ENCODE data around the gene SLC6A9. TPM values are rescaled to one million over a fixed set of nuclear protein-coding genes. Genes with fewer than 3 reads are reported as not detected.

SLC6A9 gene
- total RNA-seq, 5 donors from 2014 or later (not counting 1 experiment from before 2014, with no cell fraction given), result 1.4 to 8.2 (median 6.3) TPM; not detected in 1

DNA sequence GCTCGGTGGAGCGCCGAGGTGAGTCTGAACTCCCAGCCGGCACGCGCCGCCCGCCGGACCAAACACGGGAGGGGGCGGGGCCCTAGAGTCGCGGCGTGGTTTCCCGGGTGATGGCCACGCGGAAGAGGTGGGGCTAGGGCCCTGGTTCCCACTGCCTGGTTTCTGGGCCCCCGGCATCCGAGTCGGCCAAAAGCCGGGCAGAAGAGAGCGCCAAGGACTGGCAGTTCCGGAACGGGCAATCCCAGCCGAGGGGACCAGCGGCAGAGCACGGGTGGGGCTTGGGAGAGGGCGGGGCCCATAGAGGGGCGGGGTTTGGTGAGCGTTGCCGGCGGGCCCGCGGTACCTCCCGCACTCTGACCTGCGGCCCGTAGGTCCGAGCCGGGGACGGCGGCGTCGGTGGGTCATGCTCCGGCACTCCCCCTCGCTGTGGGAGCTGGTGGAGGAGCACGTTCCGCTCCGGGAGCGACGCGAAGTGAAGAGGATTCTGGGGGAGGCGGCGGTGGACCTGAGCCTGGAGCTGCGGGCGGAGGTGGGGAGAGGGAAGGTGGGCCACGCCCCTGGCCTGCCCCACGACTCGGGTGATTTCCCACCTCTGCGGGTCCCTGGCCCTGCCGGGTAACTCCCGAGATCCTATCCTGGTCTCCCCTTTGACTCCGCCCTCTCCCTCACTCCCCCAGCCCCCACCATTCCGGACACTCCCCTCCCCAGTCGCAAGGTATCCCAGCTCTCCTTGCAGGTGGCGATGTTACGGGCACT lies 39.6 kb downstream of the SLC6A9 start, which contains the start of gene CCDC24:
Gene CCDC24 (plus strand): TSS at position 124 of the 756 bp plus-strand sequence. CDS start 280 bp downstream, at position 404.
- Mint-ChIP-seq H3K4me3 (peak within 1 kb of the TSS; percentile 90 to 94 (median 92)), H3K4me1 (peaks cover 12 to 16% (median 12%) of the 10 kb centered on the region in 3 donors), H3K9me3 (no peaks in the 10 kb centered on the region), H3K27me3 (no peaks in the 10 kb centered on the region), H3K27ac (peak within 1 kb of the TSS; percentile 79 to 82), H3K36me3 (no peaks in the 10 kb centered on the region)
- ATAC-seq (replicated peaks in 1 of 4) (peak; percentile 85 to 88 (median 86)), DNase-seq (peak; percentile 36 to 79 (median 64))
- under 1% methylated on average over 55 of the region's 66 CpGs for WGBS (ENCODE audit: insufficient coverage)
- H3K4me1 ChIP-seq (ENCODE audit: control insufficient read depth in 1 of 2, extremely low read depth in 1 of 2, insufficient read depth in 2 of 2, low read length in 2 of 2), result peaks cover 2 to 20% of the 10 kb centered on the region in 2 experiments
- H3K9me3 ChIP-seq, result no peaks in the 10 kb centered on the region
- CTCF ChIA-PET, result interaction anchor here (0.6 kb wide), 2 partner anchors 42 to 45 kb away, joined by 4 read pairs; no protein-coding TSS in a partner anchor
- H3K27ac ChIP-seq (ENCODE audit: low read length), result peak within 1 kb of the TSS; percentile 1
- H3K27me3 ChIP-seq (replicated peaks in 1 of 2; ENCODE audit: control insufficient read depth in 2 of 2, extremely low read depth in 1 of 2, insufficient read depth in 2 of 2, low read length in 1 of 2), result no peaks in the 10 kb centered on the region
- H3K36me3 ChIP-seq (ENCODE audit: control insufficient read depth in 2 of 2, extremely low read depth in 1 of 2, insufficient read depth in 1 of 2, low read length in 1 of 2), result no peaks in the 10 kb centered on the region
- H3K4me3 ChIP-seq (ENCODE audit: control insufficient read depth in 1 of 2, extremely low read depth in 1 of 2, low read length in 1 of 2), result peak within 1 kb of the TSS; percentile 72 to 73
- POLR2A ChIA-PET, result interaction anchor here in 1 of 2 donors (0.6 kb wide), 1 partner anchor 55 kb away, joined by 7 read pairs; no protein-coding TSS in a partner anchor

DNA sequence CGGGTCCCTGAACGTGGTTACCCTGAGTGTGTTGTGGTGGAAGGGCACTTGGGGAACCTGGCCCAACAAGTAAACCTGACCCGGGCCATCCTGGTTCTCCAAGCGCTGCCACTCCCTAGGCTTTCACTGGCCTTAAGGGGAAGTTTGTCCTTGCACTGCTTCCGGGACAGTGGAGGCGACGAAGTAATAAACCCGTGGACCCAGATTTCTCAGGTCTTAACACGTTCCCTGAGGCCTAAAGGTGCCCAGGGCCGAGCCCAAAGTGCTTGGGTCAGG lies 40.1 kb downstream of the SLC6A9 start:
- peak overlapping the region; percentile 90 to 94 (median 92) for H3K4me3 Mint-ChIP-seq
- Histone ChIP-seq H3K36me3 (ENCODE audit: control insufficient read depth in 2 of 2, extremely low read depth in 1 of 2, insufficient read depth in 1 of 2, low read length in 1 of 2) (no peaks in the 10 kb centered on the region), H3K9me3 (no peaks in the 10 kb centered on the region), H3K27ac (ENCODE audit: low read length) (peak overlapping the region; percentile 1), H3K4me3 (ENCODE audit: control insufficient read depth in 1 of 2, extremely low read depth in 1 of 2, low read length in 1 of 2) (peak overlapping the region; percentile 72 to 73), H3K4me1 (ENCODE audit: control insufficient read depth in 1 of 2, extremely low read depth in 1 of 2, insufficient read depth in 2 of 2, low read length in 2 of 2) (peaks cover 2 to 20% of the 10 kb centered on the region in 2 experiments), H3K27me3 (replicated peaks in 1 of 2; ENCODE audit: control insufficient read depth in 2 of 2, extremely low read depth in 1 of 2, insufficient read depth in 2 of 2, low read length in 1 of 2) (no peaks in the 10 kb centered on the region)
- ChIA-PET POLR2A (no interaction called here), CTCF (no interaction called here)
- H3K9me3 Mint-ChIP-seq, result no peaks in the 10 kb centered on the region
- ATAC-seq (replicated peaks in 1 of 4) (no peak), DNase-seq (no peak)
- WGBS (ENCODE audit: insufficient coverage), result 5% methylated on average over 8 of the region's 10 CpGs
- no peak overlapping the region for H3K27ac Mint-ChIP-seq
- peaks cover 12 to 16% (median 12%) of the 10 kb centered on the region in 3 donors for H3K4me1 Mint-ChIP-seq
- no peaks in the 10 kb centered on the region for H3K27me3 Mint-ChIP-seq
- no peaks in the 10 kb centered on the region for H3K36me3 Mint-ChIP-seq

DNA sequence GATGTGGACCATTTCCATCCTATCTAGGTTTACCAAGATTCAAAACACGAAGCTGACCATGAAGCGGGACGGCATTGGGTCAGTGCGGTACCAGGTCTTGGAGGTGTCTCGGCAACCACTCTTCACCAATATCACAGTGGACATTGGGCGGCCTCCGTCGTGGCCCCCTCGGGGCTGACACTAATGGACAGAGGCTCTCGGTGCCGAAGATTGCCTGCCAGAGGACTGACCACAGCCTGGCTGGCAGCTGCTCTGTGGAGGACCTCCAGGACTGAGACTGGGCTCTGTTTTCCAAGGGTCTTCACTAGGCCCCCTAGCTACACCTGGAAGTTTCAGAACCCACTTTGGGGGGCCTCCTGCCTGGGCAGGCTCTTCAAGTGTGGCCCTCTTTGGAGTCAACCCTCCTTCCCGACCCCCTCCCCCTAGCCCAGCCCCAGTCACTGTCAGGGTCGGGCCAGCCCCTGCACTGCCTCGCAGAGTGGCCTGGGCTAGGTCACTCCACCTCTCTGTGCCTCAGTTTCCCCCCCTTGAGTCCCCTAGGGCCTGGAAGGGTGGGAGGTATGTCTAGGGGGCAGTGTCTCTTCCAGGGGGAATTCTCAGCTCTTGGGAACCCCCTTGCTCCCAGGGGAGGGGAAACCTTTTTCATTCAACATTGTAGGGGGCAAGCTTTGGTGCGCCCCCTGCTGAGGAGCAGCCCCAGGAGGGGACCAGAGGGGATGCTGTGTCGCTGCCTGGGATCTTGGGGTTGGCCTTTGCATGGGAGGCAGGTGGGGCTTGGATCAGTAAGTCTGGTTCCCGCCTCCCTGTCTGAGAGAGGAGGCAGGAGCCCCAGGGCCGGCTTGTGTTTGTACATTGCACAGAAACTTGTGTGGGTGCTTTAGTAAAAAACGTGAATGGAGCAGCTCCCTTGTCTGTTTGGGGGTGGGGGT lies 40.7 kb downstream of the SLC6A9 start:
- peak overlapping the region; percentile 72 to 73 for H3K4me3 ChIP-seq (ENCODE audit: control insufficient read depth in 1 of 2, extremely low read depth in 1 of 2, low read length in 1 of 2)
- Mint-ChIP-seq H3K36me3 (no peaks in the 10 kb centered on the region), H3K4me3 (peak overlapping the region; percentile 90 to 94 (median 92)), H3K27ac (no peak overlapping the region), H3K4me1 (peaks cover 12 to 16% (median 12%) of the 10 kb centered on the region in 3 donors), H3K27me3 (no peaks in the 10 kb centered on the region), H3K9me3 (no peaks in the 10 kb centered on the region)
- ATAC-seq (replicated peaks in 1 of 4) (no peak), DNase-seq (no peak)
- H3K27me3 ChIP-seq (replicated peaks in 1 of 2; ENCODE audit: control insufficient read depth in 2 of 2, extremely low read depth in 1 of 2, insufficient read depth in 2 of 2, low read length in 1 of 2), result no peaks in the 10 kb centered on the region
- CTCF ChIA-PET, result no interaction called here
- peaks cover 2 to 20% of the 10 kb centered on the region in 2 experiments for H3K4me1 ChIP-seq (ENCODE audit: control insufficient read depth in 1 of 2, extremely low read depth in 1 of 2, insufficient read depth in 2 of 2, low read length in 2 of 2)
- no peaks in the 10 kb centered on the region for H3K36me3 ChIP-seq (ENCODE audit: control insufficient read depth in 2 of 2, extremely low read depth in 1 of 2, insufficient read depth in 1 of 2, low read length in 1 of 2)
- WGBS (ENCODE audit: insufficient coverage), result 78% methylated on average over 15 of the region's 19 CpGs
- no peaks in the 10 kb centered on the region for H3K9me3 ChIP-seq
- POLR2A ChIA-PET, result interaction anchor here in 1 of 2 donors (0.5 kb wide), 1 partner anchor 314 kb away, joined by 4 read pairs; no protein-coding TSS in a partner anchor
- H3K27ac ChIP-seq (ENCODE audit: low read length), result no peak overlapping the region

DNA sequence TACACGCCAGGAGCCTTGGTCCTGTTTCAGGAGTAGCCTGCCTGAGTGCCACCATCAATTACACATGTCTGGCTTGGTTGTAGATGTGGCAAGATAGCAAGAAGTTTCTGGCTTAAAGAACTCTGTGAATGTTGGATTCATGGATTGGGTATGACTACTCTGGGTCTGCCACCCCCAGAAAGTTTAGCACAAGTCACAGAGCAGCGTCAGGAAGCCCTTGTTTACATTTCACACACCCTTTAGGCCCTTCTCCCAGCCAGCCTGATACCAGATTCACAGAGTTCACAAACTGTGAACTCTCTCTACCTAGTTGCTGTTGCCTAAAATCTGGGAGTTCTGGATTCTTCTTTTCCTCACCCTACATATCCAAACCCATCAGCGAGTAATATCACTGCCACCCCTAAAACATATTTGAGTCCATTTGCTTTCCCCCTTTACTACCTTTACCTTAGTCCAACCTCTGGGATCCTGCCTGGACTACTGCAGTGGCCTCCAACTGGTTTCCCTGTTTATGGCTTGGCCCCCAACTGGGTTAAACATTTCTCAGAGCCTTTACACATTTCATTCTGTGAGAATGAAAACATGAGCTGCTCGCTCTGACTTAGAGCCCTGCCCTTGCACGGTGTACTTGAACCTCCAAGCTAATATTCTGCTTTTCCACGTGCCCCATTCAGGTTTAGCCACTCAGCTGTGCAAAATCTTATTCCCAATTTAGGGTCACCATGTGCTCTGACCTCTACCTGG lies 43.9 kb downstream of the SLC6A9 start:
- no peaks in the 10 kb centered on the region for H3K9me3 ChIP-seq
- no peak overlapping the region for H3K4me3 Mint-ChIP-seq
- H3K4me3 ChIP-seq (ENCODE audit: control insufficient read depth in 1 of 2, extremely low read depth in 1 of 2, low read length in 1 of 2), result no peak overlapping the region
- no peaks in the 10 kb centered on the region for H3K36me3 ChIP-seq (ENCODE audit: control insufficient read depth in 2 of 2, extremely low read depth in 1 of 2, insufficient read depth in 1 of 2, low read length in 1 of 2)
- H3K27me3 ChIP-seq (replicated peaks in 1 of 2; ENCODE audit: control insufficient read depth in 2 of 2, extremely low read depth in 1 of 2, insufficient read depth in 2 of 2, low read length in 1 of 2), result no peaks in the 10 kb centered on the region
- H3K9me3 Mint-ChIP-seq, result no peaks in the 10 kb centered on the region
- DNase-seq (no peak), ATAC-seq (replicated peaks in 1 of 4) (no peak)
- H3K4me1 Mint-ChIP-seq, result peaks cover 6 to 10% (median 7%) of the 10 kb centered on the region in 3 donors
- H3K27me3 Mint-ChIP-seq, result no peaks in the 10 kb centered on the region
- peaks cover 2 to 15% of the 10 kb centered on the region in 2 experiments for H3K4me1 ChIP-seq (ENCODE audit: control insufficient read depth in 1 of 2, extremely low read depth in 1 of 2, insufficient read depth in 2 of 2, low read length in 2 of 2)
- CTCF ChIA-PET, result interaction anchor here in 1 of 2 donors (0.6 kb wide), 1 partner anchor 53 kb away, joined by 7 read pairs; no protein-coding TSS in a partner anchor
- WGBS (ENCODE audit: insufficient coverage), result 91% methylated on average over 6 of the region's 6 CpGs
- POLR2A ChIA-PET, result no interaction called here
- no peaks in the 10 kb centered on the region for H3K36me3 Mint-ChIP-seq
- H3K27ac Mint-ChIP-seq, result no peak overlapping the region
- H3K27ac ChIP-seq (ENCODE audit: low read length), result no peak overlapping the region

DNA sequence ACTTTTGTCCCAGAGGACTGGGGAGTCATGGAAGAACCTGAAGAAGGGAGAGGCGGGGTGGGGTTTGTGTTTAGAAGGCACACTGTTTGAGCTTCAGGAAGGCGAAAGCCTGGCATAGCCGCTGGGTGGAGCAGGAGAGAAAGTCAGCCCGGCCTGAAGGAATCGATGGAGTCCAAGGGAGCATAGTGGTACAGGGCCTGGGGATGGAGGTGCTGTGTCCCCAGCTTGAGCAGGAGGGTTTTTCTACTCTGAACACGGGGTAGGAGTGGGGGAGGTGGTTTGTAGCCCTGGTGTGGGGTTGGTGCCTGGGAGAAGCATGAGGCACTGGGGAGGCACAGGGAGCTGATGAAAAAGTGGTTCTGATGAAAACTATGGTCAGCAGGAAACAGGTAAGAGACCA lies 44.5 kb downstream of the SLC6A9 start:
- no peak overlapping the region for H3K27ac ChIP-seq (ENCODE audit: low read length)
- POLR2A ChIA-PET, result no interaction called here
- Mint-ChIP-seq H3K4me1 (peaks cover 0 to 5% (median 2%) of the 10 kb centered on the region in 3 donors), H3K4me3 (no peak overlapping the region), H3K36me3 (no peaks in the 10 kb centered on the region), H3K27ac (no peak overlapping the region), H3K27me3 (no peaks in the 10 kb centered on the region), H3K9me3 (no peaks in the 10 kb centered on the region)
- no peaks in the 10 kb centered on the region for H3K36me3 ChIP-seq (ENCODE audit: control insufficient read depth in 2 of 2, extremely low read depth in 1 of 2, insufficient read depth in 1 of 2, low read length in 1 of 2)
- no peaks in the 10 kb centered on the region for H3K9me3 ChIP-seq
- H3K4me3 ChIP-seq (ENCODE audit: control insufficient read depth in 1 of 2, extremely low read depth in 1 of 2, low read length in 1 of 2), result no peak overlapping the region
- H3K27me3 ChIP-seq (replicated peaks in 1 of 2; ENCODE audit: control insufficient read depth in 2 of 2, extremely low read depth in 1 of 2, insufficient read depth in 2 of 2, low read length in 1 of 2), result no peaks in the 10 kb centered on the region
- DNase-seq (no peak), ATAC-seq (replicated peaks in 1 of 4) (no peak)
- WGBS (ENCODE audit: insufficient coverage), result 90% methylated on average over 6 of the region's 6 CpGs
- CTCF ChIA-PET, result no interaction called here
- peaks cover 0 to 9% of the 10 kb centered on the region in 2 experiments for H3K4me1 ChIP-seq (ENCODE audit: control insufficient read depth in 1 of 2, extremely low read depth in 1 of 2, insufficient read depth in 2 of 2, low read length in 2 of 2)
